ENCODE data around the gene LAMA3. TPM values are rescaled to one million over a fixed set of nuclear protein-coding genes. Genes with fewer than 3 reads are reported as not detected.

LAMA3 gene
- total and polyA plus RNA-seq, 2 donors (not counting 1 experiment from before 2014, with no cell fraction given): 0.75 to 13.2 TPM

DNA sequence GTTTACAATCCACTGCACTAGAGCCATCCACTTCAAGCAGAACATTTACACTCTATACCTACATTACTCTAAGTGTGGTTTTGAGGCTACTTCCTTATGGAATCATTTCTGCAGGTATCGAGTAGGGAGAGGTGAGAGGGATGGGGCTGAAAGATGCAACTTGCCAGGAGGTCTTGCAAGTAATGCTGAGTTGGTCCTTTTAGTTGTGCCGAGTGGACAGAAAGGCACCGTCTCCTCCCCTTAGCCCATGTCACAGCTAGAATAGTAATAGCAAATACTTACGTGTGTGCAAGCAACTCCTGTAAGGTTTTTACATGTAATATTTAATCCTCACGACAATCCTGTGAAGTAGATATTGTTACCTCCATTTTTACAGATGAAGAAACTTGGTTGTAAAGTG, 166.5 kb downstream of the LAMA3 start:
- H3K9me3 ChIP-seq (ENCODE audit: control insufficient read depth, insufficient read depth, low read depth, low read length): no peaks in the 10 kb centered on the region
- no peak for DNase-seq (ENCODE audit: low read depth in 2 of 2)
- no peaks in the 10 kb centered on the region for H3K79me2 ChIP-seq (ENCODE audit: control insufficient read depth, insufficient read depth, low read length)
- H3K9ac ChIP-seq (ENCODE audit: insufficient read depth, low read length): no peak overlapping the region
- H2AFZ ChIP-seq (ENCODE audit: low read length): no peak overlapping the region
- H3K4me3 ChIP-seq (replicated peaks in 1 of 4; ENCODE audit: control extremely low read depth in 1 of 4, insufficient read depth in 1 of 4, low read depth in 3 of 4, low read length in 4 of 4): no peak overlapping the region
- TF ChIP-seq EZH2 (IDR thresholded peaks at IDR 0.05; ENCODE audit: low read length, missing control alignments): no peak
- no peak for TF ChIP-seq CTCF (conservative IDR thresholded peaks at IDR 0.05 in 1 of 2, IDR thresholded peaks at IDR 0.05 in 1 of 2; ENCODE audit: low read depth in 1 of 2, low read length in 2 of 2)
- peaks cover 2% of the 10 kb centered on the region for H3K27me3 ChIP-seq (ENCODE audit: control insufficient read depth, insufficient read depth, low read length)
- no peaks in the 10 kb centered on the region for H3K4me1 ChIP-seq (ENCODE audit: control insufficient read depth, extremely low read depth, insufficient read depth, low read length)
- H3K27ac ChIP-seq (ENCODE audit: insufficient read depth, low read length): no peak overlapping the region
- H4K20me1 ChIP-seq (ENCODE audit: control insufficient read depth, extremely low read depth, insufficient read depth, low read length): no peaks in the 10 kb centered on the region
- no peaks in the 10 kb centered on the region for H3K36me3 ChIP-seq (ENCODE audit: control insufficient read depth, insufficient read depth, low read length)
- no peak overlapping the region for H3K4me2 ChIP-seq (ENCODE audit: extremely low read depth, insufficient read depth, low read length)

DNA sequence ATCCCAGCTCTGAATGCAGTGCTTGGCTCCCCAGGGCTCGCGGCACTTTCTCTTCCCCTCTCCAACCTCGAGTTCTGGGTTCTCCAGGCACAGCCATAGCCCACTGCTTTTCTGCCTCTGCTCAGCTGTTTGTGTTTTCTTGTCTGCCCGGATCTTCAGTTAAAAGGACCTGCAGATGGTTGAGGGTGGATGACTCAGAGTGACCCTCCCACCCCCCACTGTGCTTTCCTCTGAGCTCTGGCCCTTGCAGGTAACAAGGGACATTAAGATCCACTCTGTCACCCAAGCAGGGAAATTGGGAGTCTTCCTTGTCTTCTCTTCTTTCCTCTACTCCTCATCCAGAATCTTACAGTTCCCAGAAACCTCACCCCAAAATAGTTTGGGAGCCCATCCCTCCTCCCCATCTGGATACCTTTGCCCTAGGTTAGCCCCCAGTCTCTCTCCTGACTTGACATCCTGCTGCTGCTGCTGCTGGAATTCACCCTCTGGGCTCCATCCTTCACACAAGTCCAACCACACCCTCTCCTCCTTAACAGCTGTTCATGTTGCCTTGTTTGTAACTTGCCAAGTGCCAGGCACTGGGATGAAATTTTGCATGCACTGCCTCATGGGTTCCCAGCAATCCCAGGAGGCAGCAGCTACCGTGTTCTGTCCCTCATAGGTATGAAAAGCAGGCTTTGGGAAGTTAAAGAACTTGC, 167.4 kb downstream of the LAMA3 start:
- H3K27ac ChIP-seq (ENCODE audit: insufficient read depth, low read length): no peak overlapping the region
- H3K4me1 ChIP-seq (ENCODE audit: control insufficient read depth, extremely low read depth, insufficient read depth, low read length): peaks cover under 1% of the 10 kb centered on the region
- TF ChIP-seq EZH2 (IDR thresholded peaks at IDR 0.05; ENCODE audit: low read length, missing control alignments) (no peak), CTCF (conservative IDR thresholded peaks at IDR 0.05 in 1 of 2, IDR thresholded peaks at IDR 0.05 in 1 of 2; ENCODE audit: low read depth in 1 of 2, low read length in 2 of 2) (no peak)
- no peaks in the 10 kb centered on the region for H3K9me3 ChIP-seq (ENCODE audit: control insufficient read depth, insufficient read depth, low read depth, low read length)
- no peaks in the 10 kb centered on the region for H3K27me3 ChIP-seq (ENCODE audit: control insufficient read depth, insufficient read depth, low read length)
- H2AFZ ChIP-seq (ENCODE audit: low read length): no peak overlapping the region
- no peak overlapping the region for H3K9ac ChIP-seq (ENCODE audit: insufficient read depth, low read length)
- H4K20me1 ChIP-seq (ENCODE audit: control insufficient read depth, extremely low read depth, insufficient read depth, low read length): no peaks in the 10 kb centered on the region
- DNase-seq (ENCODE audit: low read depth in 2 of 2): peak; percentile 4 to 20
- no peak overlapping the region for H3K4me2 ChIP-seq (ENCODE audit: extremely low read depth, insufficient read depth, low read length)
- H3K4me3 ChIP-seq (replicated peaks in 1 of 4; ENCODE audit: control extremely low read depth in 1 of 4, insufficient read depth in 1 of 4, low read depth in 3 of 4, low read length in 4 of 4): no peak overlapping the region
- no peaks in the 10 kb centered on the region for H3K79me2 ChIP-seq (ENCODE audit: control insufficient read depth, insufficient read depth, low read length)
- H3K36me3 ChIP-seq (ENCODE audit: control insufficient read depth, insufficient read depth, low read length): no peaks in the 10 kb centered on the region

DNA sequence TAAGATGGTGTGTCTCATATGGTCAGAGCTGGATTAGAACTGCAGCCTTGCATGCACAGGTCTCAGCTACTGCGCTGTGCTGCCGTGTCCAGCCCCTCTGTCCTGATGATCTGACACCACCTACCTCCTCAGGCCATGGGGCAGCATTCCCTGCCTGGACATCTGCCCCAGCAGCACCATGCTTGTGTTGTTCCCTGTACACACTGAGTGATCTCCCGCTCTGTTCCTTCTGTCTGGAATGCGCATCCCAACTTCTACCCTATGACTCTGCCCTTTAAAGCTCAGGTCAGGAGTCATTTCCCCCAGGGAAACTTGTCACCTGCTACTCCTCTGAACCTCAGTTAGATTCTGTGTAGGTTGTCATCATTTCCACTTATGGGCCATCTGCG, 167.9 kb downstream of the LAMA3 start:
- Histone ChIP-seq H3K9me3 (ENCODE audit: control insufficient read depth, insufficient read depth, low read depth, low read length) (no peaks in the 10 kb centered on the region), H3K79me2 (ENCODE audit: control insufficient read depth, insufficient read depth, low read length) (no peaks in the 10 kb centered on the region), H4K20me1 (ENCODE audit: control insufficient read depth, extremely low read depth, insufficient read depth, low read length) (no peaks in the 10 kb centered on the region), H3K9ac (ENCODE audit: insufficient read depth, low read length) (no peak overlapping the region), H2AFZ (ENCODE audit: low read length) (no peak overlapping the region), H3K27me3 (ENCODE audit: control insufficient read depth, insufficient read depth, low read length) (no peaks in the 10 kb centered on the region), H3K36me3 (ENCODE audit: control insufficient read depth, insufficient read depth, low read length) (no peaks in the 10 kb centered on the region), H3K4me1 (ENCODE audit: control insufficient read depth, extremely low read depth, insufficient read depth, low read length) (peaks cover 2% of the 10 kb centered on the region), H3K4me2 (ENCODE audit: extremely low read depth, insufficient read depth, low read length) (no peak overlapping the region), H3K4me3 (replicated peaks in 1 of 4; ENCODE audit: control extremely low read depth in 1 of 4, insufficient read depth in 1 of 4, low read depth in 3 of 4, low read length in 4 of 4) (no peak overlapping the region), H3K27ac (ENCODE audit: insufficient read depth, low read length) (no peak overlapping the region)
- DNase-seq (ENCODE audit: low read depth in 2 of 2): no peak
- no peak for TF ChIP-seq EZH2 (IDR thresholded peaks at IDR 0.05; ENCODE audit: low read length, missing control alignments)
- no peak for TF ChIP-seq CTCF (conservative IDR thresholded peaks at IDR 0.05 in 1 of 2, IDR thresholded peaks at IDR 0.05 in 1 of 2; ENCODE audit: low read depth in 1 of 2, low read length in 2 of 2)
